ENCODE results near the gene USP11.

DNA sequence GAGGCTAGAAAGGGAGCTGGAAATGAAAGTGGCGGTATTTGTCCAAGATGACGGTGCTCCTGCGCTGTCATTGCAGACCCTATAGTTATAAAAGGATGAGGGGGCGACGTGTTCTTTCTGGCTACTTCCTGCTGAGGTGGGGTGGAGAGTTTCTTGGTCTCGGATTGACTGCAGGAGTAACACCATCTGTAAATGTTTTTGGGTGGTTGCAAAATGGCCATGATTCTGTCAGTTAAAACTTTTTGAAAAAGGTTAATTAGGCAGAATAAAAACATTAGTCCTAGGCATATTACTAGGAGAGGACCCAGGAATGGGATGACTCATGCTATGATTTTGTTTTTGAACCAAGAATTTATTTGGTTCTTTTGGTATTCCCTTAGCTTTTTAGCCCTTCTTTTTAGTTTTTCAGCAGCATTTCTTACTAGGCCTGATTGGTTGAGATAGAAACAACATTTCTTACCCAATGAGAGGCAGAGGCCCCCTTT lies 53.1 kb downstream of the USP11 start:
- TF ChIP-seq, protein P1, sequence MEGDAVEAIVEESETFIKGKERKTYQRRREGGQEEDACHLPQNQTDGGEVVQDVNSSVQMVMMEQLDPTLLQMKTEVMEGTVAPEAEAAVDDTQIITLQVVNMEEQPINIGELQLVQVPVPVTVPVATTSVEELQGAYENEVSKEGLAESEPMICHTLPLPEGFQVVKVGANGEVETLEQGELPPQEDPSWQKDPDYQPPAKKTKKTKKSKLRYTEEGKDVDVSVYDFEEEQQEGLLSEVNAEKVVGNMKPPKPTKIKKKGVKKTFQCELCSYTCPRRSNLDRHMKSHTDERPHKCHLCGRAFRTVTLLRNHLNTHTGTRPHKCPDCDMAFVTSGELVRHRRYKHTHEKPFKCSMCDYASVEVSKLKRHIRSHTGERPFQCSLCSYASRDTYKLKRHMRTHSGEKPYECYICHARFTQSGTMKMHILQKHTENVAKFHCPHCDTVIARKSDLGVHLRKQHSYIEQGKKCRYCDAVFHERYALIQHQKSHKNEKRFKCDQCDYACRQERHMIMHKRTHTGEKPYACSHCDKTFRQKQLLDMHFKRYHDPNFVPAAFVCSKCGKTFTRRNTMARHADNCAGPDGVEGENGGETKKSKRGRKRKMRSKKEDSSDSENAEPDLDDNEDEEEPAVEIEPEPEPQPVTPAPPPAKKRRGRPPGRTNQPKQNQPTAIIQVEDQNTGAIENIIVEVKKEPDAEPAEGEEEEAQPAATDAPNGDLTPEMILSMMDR (IDR thresholded peaks at IDR 0.05) = no peak
- TF ChIP-seq POLR2AphosphoS5 (IDR thresholded peaks at IDR 0.05) (no peak), EP300 (IDR thresholded peaks at IDR 0.05) (no peak), POLR2A (IDR thresholded peaks at IDR 0.05) (no peak)

Measured in upper lobe of left lung (tissue), 4 donors.